Bladder microvascular endothelial cell (primary cell): Measurements from ENCODE around the gene PTGFR. TPM values are rescaled to one million over a fixed set of nuclear protein-coding genes. Genes with fewer than 3 reads are reported as not detected.

Experiments
- total RNA-seq: library from RNA; depleted of rRNA; stranded (reverse); fragments of >200 nt; gene quantifications from 2 replicates; pipeline ENCODE4 v1.2.3, GENCODE V29; 2014

The PTGFR gene
- 0.16 and 0.38 TPM in 2 replicates for total RNA-seq

GRCh38 chr1:78490861-78491450 is at the start of gene PTGFR:
PTGFR (plus strand) TSS chr1:78490974; CDS start chr1:78492744, 1,770 bp downstream.

Other genes with a start within 250 kb of the PTGFR start
- gene IFI44L, start 129.5 kb downstream of the PTGFR start, total RNA-seq: 3.1 and 5.7 TPM in 2 replicates
- 13.9 and 22.8 TPM in 2 replicates for gene IFI44, start 158.9 kb downstream of the PTGFR start, total RNA-seq